ENCODE results near the gene ATIC.

DNA sequence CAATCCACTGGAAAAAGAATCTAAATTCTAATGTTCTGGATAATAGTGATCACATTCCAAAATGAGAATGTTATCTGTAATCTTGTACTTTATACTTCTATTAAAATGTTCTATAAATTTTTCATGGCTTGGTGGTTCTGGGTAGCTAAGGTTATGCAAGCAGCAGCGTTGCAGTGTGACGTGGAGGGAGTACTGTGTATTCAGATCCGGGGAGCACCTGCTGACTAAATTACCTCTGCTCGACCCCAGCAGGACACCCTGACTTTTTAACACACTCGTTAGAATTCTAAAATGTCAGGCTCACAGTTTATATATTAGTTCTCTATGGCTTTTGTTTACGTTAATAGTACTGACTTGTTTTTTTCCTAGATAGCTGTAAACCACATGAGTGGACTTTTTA lies 13.0 kb downstream of the ATIC start:
- no peak for TF ChIP-seq CTCF (IDR thresholded peaks at IDR 0.05)
- no peak for TF ChIP-seq POLR2A (IDR thresholded peaks at IDR 0.05)
